Measurements from ENCODE around the gene TRMT11.

GRCh38 chr6:125968493-125968892 lies 17.8 kb upstream of the TRMT11 start:
- no peak for TF ChIP-seq POLR2A (IDR thresholded peaks at IDR 0.05)
- TF ChIP-seq, protein P1, sequence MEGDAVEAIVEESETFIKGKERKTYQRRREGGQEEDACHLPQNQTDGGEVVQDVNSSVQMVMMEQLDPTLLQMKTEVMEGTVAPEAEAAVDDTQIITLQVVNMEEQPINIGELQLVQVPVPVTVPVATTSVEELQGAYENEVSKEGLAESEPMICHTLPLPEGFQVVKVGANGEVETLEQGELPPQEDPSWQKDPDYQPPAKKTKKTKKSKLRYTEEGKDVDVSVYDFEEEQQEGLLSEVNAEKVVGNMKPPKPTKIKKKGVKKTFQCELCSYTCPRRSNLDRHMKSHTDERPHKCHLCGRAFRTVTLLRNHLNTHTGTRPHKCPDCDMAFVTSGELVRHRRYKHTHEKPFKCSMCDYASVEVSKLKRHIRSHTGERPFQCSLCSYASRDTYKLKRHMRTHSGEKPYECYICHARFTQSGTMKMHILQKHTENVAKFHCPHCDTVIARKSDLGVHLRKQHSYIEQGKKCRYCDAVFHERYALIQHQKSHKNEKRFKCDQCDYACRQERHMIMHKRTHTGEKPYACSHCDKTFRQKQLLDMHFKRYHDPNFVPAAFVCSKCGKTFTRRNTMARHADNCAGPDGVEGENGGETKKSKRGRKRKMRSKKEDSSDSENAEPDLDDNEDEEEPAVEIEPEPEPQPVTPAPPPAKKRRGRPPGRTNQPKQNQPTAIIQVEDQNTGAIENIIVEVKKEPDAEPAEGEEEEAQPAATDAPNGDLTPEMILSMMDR (IDR thresholded peaks at IDR 0.05): no peak
- TF ChIP-seq EP300 (IDR thresholded peaks at IDR 0.05): no peak

Data from ovary (tissue), 3 donors.